WTC11 (cell line): Measurements from ENCODE around the gene C1S.

Experiments
- ELF4 ChIP-seq: sonication (generic); formaldehyde crosslinking; IDR thresholded peaks from 2 replicates; pipeline ENCODE4 v1.8.1; 2022; ENCODE audit warnings: low read depth, mild to moderate bottlenecking, moderate library complexity, missing genetic modification reagents
- ESRRA ChIP-seq: sonication (generic); formaldehyde crosslinking; IDR thresholded peaks from 2 replicates; pipeline ENCODE4 v1.8.1; 2022; ENCODE audit warnings: mild to moderate bottlenecking, missing genetic modification reagents, borderline replicate concordance
- GRHL2 ChIP-seq: fragments of 250-450 bp; sonication (Bioruptor Pico); IDR thresholded peaks from 2 replicates; pipeline ENCODE4 v1.8.0; 2022; ENCODE audit warnings: mild to moderate bottlenecking, moderate library complexity; ENCODE audit not compliant: insufficient replicate concordance, severe bottlenecking
- TF ChIP-seq, protein P1 (sequence below): sonication (generic); formaldehyde crosslinking; IDR thresholded peaks from 2 replicates; pipeline ENCODE4 v1.8.1; 2022; ENCODE audit warnings: low read depth, mild to moderate bottlenecking, moderate library complexity, missing genetic modification reagents, borderline replicate concordance
- TF ChIP-seq, protein P2 (sequence below): fragments of 200-600 bp; IDR thresholded peaks from 2 replicates; pipeline ENCODE4 v1.8.0; 2022; ENCODE audit warnings: antibody characterized with exemption
- TF ChIP-seq, protein P3 (sequence below): sonication (generic); formaldehyde crosslinking; IDR thresholded peaks from 2 replicates; pipeline ENCODE4 v1.8.1; 2022; ENCODE audit warnings: mild to moderate bottlenecking, moderate library complexity, missing genetic modification reagents

DNA sequence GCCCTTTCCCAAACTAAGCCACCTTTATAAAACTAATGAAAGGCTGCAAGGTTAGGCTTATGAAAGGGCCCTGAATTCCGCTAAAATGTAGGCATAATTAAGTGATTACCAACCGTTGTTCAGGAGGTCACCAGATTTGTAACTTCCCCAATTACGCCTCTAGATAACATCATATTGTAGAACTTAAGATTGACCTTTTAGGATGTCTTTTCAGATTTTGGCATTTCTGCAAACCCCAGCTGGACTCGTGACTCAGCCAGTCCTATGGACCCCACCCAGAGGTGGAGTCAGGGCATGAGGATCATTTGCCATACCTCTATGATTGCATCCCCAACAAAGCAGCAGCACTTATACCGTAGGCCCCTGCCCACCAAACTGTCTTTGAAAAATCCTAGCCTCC is 38.6 kb upstream of the C1S start:
- TF ChIP-seq ESRRA: no peak
- no peak for TF ChIP-seq GRHL2 (CRISPR knock-in tag)
- TF ChIP-seq, protein P1, sequence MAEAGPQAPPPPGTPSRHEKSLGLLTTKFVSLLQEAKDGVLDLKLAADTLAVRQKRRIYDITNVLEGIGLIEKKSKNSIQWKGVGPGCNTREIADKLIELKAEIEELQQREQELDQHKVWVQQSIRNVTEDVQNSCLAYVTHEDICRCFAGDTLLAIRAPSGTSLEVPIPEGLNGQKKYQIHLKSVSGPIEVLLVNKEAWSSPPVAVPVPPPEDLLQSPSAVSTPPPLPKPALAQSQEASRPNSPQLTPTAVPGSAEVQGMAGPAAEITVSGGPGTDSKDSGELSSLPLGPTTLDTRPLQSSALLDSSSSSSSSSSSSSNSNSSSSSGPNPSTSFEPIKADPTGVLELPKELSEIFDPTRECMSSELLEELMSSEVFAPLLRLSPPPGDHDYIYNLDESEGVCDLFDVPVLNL (CRISPR knock-in tag): no peak
- TF ChIP-seq, protein P2, sequence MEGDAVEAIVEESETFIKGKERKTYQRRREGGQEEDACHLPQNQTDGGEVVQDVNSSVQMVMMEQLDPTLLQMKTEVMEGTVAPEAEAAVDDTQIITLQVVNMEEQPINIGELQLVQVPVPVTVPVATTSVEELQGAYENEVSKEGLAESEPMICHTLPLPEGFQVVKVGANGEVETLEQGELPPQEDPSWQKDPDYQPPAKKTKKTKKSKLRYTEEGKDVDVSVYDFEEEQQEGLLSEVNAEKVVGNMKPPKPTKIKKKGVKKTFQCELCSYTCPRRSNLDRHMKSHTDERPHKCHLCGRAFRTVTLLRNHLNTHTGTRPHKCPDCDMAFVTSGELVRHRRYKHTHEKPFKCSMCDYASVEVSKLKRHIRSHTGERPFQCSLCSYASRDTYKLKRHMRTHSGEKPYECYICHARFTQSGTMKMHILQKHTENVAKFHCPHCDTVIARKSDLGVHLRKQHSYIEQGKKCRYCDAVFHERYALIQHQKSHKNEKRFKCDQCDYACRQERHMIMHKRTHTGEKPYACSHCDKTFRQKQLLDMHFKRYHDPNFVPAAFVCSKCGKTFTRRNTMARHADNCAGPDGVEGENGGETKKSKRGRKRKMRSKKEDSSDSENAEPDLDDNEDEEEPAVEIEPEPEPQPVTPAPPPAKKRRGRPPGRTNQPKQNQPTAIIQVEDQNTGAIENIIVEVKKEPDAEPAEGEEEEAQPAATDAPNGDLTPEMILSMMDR: no peak
- TF ChIP-seq ELF4 (CRISPR knock-in tag): no peak
- TF ChIP-seq, protein P3, sequence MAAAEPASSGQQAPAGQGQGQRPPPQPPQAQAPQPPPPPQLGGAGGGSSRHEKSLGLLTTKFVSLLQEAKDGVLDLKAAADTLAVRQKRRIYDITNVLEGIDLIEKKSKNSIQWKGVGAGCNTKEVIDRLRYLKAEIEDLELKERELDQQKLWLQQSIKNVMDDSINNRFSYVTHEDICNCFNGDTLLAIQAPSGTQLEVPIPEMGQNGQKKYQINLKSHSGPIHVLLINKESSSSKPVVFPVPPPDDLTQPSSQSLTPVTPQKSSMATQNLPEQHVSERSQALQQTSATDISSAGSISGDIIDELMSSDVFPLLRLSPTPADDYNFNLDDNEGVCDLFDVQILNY (CRISPR knock-in tag): no peak
